Measurements from ENCODE around the gene CXCR6. TPM values are rescaled to one million over a fixed set of nuclear protein-coding genes. Genes with fewer than 3 reads are reported as not detected.

Gene CXCR6
- total RNA-seq, 1 donor from 2014 or later: not detected

GRCh38 chr3:45952456-45952855 is 9.2 kb downstream of the CXCR6 start:
- Mint-ChIP-seq H3K27ac (ENCODE audit: unreplicated experiment) (no peak overlapping the region), H3K9me3 (ENCODE audit: unreplicated experiment) (no peaks in the 10 kb centered on the region), H3K4me1 (ENCODE audit: unreplicated experiment) (peaks cover 4% of the 10 kb centered on the region), H3K27me3 (ENCODE audit: unreplicated experiment) (no peaks in the 10 kb centered on the region), H3K4me3 (ENCODE audit: unreplicated experiment) (no peak overlapping the region), H3K36me3 (ENCODE audit: unreplicated experiment) (peaks cover 51% of the 10 kb centered on the region)
- DNase-seq (ENCODE audit: extremely low spot score, unreplicated experiment): no peak
- TF ChIP-seq, protein P1, sequence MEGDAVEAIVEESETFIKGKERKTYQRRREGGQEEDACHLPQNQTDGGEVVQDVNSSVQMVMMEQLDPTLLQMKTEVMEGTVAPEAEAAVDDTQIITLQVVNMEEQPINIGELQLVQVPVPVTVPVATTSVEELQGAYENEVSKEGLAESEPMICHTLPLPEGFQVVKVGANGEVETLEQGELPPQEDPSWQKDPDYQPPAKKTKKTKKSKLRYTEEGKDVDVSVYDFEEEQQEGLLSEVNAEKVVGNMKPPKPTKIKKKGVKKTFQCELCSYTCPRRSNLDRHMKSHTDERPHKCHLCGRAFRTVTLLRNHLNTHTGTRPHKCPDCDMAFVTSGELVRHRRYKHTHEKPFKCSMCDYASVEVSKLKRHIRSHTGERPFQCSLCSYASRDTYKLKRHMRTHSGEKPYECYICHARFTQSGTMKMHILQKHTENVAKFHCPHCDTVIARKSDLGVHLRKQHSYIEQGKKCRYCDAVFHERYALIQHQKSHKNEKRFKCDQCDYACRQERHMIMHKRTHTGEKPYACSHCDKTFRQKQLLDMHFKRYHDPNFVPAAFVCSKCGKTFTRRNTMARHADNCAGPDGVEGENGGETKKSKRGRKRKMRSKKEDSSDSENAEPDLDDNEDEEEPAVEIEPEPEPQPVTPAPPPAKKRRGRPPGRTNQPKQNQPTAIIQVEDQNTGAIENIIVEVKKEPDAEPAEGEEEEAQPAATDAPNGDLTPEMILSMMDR (IDR thresholded peaks at IDR 0.05): no peak

- no peaks in the 10 kb centered on the region for H3K9me3 Mint-ChIP-seq (ENCODE audit: unreplicated experiment)
- peaks cover 4% of the 10 kb centered on the region for H3K4me1 Mint-ChIP-seq (ENCODE audit: unreplicated experiment)
- H3K4me3 Mint-ChIP-seq (ENCODE audit: unreplicated experiment): no peak overlapping the region
- TF ChIP-seq, protein P1 (IDR thresholded peaks at IDR 0.05): no peak
- H3K27me3 Mint-ChIP-seq (ENCODE audit: unreplicated experiment): no peaks in the 10 kb centered on the region
- H3K36me3 Mint-ChIP-seq (ENCODE audit: unreplicated experiment): peaks cover 53% of the 10 kb centered on the region
- no peak for DNase-seq (ENCODE audit: extremely low spot score, unreplicated experiment)
- H3K27ac Mint-ChIP-seq (ENCODE audit: unreplicated experiment): no peak overlapping the region
Observed at GRCh38 chr3:45953536-45953935, 10.3 kb downstream of the CXCR6 start.

GRCh38 chr3:45954306-45954705 is 11.0 kb downstream of the CXCR6 start:
- TF ChIP-seq, protein P1 (IDR thresholded peaks at IDR 0.05): no peak
- H3K9me3 Mint-ChIP-seq (ENCODE audit: unreplicated experiment): no peaks in the 10 kb centered on the region
- H3K36me3 Mint-ChIP-seq (ENCODE audit: unreplicated experiment): peaks cover 54% of the 10 kb centered on the region

DNA sequence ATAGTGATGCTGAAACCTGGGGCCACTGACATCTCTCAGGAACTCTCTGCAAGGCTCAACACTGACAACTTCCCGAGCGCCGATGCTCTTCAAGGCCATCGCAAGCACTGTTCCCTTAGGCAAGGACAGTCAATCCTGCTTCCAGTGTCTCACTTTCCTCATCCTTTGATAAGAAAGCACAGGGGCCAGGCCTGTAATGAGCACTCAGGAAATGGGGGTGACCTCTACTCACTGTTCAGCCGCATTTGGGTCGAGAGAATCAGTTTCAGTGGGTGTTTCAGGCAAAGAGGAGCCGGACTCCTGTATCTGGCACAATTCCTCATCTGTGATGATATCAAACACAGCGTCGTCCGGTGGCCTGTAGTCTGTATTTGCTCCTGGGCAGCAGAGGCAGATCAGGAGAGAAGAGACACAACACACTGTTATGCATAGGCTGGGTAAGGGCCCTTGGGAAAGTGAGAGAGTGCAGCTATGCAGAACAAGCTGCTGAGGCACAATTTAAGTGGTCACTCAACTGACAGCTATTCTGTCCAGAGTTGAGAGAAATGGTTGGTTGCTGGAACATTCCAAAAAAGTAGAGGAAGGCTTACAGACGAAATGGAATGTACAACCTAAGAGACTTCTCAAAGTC is 11.9 kb downstream of the CXCR6 start:
- no peak overlapping the region for H3K27ac Mint-ChIP-seq (ENCODE audit: unreplicated experiment)
- H3K9me3 Mint-ChIP-seq (ENCODE audit: unreplicated experiment): no peaks in the 10 kb centered on the region
- peaks cover 4% of the 10 kb centered on the region for H3K4me1 Mint-ChIP-seq (ENCODE audit: unreplicated experiment)
- H3K4me3 Mint-ChIP-seq (ENCODE audit: unreplicated experiment): no peak overlapping the region
- no peaks in the 10 kb centered on the region for H3K27me3 Mint-ChIP-seq (ENCODE audit: unreplicated experiment)
- TF ChIP-seq, protein P1 (IDR thresholded peaks at IDR 0.05): no peak
- DNase-seq (ENCODE audit: extremely low spot score, unreplicated experiment): no peak
- peaks cover 57% of the 10 kb centered on the region for H3K36me3 Mint-ChIP-seq (ENCODE audit: unreplicated experiment)

More at GRCh38 chr3:45954306-45954705, 11.0 kb downstream of the CXCR6 start:
- Mint-ChIP-seq H3K4me1 (ENCODE audit: unreplicated experiment) (peaks cover 4% of the 10 kb centered on the region), H3K27me3 (ENCODE audit: unreplicated experiment) (no peaks in the 10 kb centered on the region), H3K27ac (ENCODE audit: unreplicated experiment) (no peak overlapping the region), H3K4me3 (ENCODE audit: unreplicated experiment) (no peak overlapping the region)
- no peak for DNase-seq (ENCODE audit: extremely low spot score, unreplicated experiment)

DNA sequence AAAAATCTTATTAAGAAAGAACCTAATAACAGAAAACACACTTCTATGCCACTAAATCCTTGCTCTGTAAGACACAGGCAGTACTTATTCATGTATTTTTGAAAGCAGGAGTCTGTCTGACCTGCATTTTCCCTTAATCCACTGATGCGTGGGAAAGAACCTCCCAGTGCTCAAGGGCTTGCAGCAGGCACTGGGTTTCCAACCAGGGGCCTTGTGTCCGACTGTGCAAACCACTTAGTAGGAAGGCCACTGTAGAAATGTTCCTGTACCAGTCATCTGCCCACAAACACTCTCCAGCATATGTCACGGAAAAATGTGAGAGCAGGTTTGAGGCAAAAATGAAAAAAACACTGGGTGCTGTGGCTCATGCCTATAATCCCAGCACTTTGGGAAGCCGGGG is 12.4 kb downstream of the CXCR6 start:
- TF ChIP-seq, protein P1 (IDR thresholded peaks at IDR 0.05): no peak
- H3K36me3 Mint-ChIP-seq (ENCODE audit: unreplicated experiment): peaks cover 60% of the 10 kb centered on the region
- H3K9me3 Mint-ChIP-seq (ENCODE audit: unreplicated experiment): peaks cover under 1% of the 10 kb centered on the region
- H3K27ac Mint-ChIP-seq (ENCODE audit: unreplicated experiment): no peak overlapping the region
- no peak overlapping the region for H3K4me3 Mint-ChIP-seq (ENCODE audit: unreplicated experiment)
- DNase-seq (ENCODE audit: extremely low spot score, unreplicated experiment): no peak
- H3K27me3 Mint-ChIP-seq (ENCODE audit: unreplicated experiment): no peaks in the 10 kb centered on the region
- H3K4me1 Mint-ChIP-seq (ENCODE audit: unreplicated experiment): peaks cover 4% of the 10 kb centered on the region

Measured in osteocyte (in vitro differentiated cells).